GM18505 (cell line): ENCODE measurements around the gene MARK2.

Experiments
- ATAC-seq: cut with Tn5 transposase; IDR thresholded peaks from one replicate; pipeline ENCODE4 v1.9.1; 2021; ENCODE audit not compliant: unreplicated experiment
- POLR2A ChIP-seq: IDR thresholded peaks from 4 replicates; pipeline ENCODE4 v1.6.1; 2011; ENCODE audit warnings: borderline replicate concordance; ENCODE audit not compliant: insufficient read depth, insufficient read length; ENCODE audit errors: extremely low read depth

The MARK2 gene

DNA sequence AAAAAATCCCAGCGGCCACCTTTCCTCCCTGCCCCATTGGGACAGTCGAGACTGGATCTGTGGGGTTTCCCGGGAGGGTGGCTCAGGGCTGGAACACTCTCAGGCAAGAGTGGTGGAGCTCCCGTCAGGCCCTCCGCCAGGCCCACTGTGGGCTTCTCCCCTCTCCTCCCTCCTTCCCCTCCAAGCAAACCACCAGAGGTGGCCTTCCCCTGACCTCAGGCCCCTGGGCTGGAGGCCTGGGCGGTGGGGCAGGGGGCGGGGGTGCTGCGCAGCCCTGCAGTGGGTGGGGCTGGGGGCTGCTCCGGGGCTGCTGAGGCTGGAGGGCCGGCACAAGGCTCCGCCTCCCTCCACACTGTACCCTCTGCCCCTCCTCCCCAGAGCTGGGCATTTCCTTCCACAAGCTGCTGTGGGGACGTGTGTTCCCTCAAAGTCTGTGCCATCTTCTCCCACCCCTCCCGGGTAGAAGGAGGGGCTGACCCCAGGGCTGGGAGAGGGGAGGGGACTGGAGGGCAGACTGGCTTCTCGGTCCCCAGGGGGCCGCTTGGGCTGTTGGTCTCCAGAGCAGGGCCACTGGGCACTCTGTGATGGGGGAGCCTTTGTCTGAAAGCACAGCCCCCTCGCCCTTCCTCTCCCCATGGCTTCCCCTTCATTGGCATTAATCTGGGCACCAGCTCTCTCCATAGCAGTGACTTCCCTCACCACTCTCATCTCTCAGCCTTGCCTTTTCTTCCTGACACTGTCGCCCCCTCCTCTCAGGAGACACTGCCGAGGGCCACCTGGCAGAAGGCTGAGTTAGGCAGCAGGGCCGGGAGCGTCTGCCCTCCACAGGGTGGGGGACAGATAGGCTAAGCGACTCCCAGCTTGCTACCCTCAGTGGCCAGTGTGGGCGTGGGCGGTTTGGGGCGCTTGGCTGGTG, 70.9 kb downstream of the MARK2 start:
- no peak for ATAC-seq

DNA sequence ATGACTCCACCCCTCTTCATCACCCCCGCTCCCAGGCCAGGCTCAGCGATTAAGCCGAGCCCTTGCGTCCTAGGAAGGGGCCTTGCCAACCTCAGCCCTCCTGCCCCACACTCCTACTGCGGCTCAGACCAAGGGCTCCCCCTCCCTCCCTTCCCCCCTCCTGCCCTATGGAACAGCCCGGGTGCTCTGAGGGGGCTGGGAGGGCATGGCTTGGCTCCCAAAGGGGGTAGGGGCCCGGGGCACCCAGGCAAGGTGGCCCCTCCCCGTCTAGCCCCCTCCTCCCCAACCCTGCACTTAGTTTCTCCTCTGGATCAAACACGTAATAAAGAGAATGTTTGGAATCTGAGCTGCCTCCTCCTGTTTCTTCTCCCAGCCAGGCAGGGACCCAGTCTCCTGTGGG, 71.8 kb downstream of the MARK2 start:
- no peak for TF ChIP-seq POLR2A
- no peak for ATAC-seq

More for the DNA sequence above, 70.9 kb downstream of the MARK2 start:
- no peak for TF ChIP-seq POLR2A

DNA sequence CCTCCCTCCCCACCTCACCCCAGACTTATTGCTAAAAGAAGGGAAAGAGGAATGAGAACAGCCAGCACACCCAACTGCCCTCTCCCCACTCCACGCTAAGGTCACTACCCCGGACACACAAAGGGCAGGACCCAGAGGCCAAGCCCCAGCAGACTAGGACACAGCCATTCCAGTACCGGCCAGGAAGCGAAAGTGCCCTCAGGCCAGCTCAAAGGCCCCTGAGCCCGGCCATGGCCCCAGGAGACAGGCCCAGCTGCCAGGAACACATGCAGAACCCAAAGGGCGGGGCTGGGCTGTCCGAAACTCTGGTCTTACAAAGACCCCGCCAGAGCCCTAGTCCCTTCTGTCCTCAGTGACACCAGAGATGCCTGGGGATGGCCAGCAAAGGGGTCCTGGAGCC, 72.5 kb downstream of the MARK2 start:
- TF ChIP-seq POLR2A, result no peak
- no peak for ATAC-seq

DNA sequence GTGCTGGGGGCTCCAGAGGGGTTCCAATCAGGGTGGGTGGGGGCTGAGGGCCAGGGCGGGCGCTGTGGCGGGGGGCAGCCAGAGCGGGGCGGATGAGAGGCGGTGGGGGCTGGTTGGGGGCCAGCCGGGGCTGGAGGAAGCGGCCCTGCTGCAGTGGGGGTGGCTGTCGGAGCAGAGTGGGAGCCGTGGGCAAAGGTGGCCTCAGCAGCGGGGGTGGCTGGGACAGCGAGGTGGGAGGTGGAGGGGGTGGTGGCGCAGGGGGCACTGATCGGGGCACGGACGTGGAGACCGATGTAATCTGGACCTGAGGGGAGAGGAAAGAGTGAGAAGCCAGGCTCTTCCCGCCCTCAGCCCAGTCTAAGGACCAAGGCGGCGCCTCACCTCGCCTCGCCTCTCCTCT, 73.0 kb downstream of the MARK2 start:
- no peak for TF ChIP-seq POLR2A
- no peak for ATAC-seq

DNA sequence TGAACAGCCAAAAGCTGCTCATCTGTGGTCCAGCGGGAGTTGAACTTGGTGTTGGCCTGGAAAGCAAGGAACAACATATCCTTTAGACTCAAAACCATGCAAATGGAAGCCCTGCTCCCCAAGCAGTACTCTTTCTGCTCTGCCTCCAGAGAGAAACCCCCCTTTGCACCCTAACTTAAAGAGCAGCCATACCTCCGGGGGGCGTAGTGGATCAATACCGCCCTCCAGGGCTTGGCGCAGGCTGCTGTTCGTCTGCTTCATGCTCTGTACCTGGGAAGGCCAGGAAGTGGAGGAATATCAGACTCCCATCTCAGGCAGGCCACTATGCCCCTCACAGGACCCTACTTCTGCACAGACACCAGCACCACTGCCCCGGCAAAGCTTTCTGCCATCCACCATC, 73.8 kb downstream of the MARK2 start:
- ATAC-seq, result no peak
- TF ChIP-seq POLR2A, result no peak

DNA sequence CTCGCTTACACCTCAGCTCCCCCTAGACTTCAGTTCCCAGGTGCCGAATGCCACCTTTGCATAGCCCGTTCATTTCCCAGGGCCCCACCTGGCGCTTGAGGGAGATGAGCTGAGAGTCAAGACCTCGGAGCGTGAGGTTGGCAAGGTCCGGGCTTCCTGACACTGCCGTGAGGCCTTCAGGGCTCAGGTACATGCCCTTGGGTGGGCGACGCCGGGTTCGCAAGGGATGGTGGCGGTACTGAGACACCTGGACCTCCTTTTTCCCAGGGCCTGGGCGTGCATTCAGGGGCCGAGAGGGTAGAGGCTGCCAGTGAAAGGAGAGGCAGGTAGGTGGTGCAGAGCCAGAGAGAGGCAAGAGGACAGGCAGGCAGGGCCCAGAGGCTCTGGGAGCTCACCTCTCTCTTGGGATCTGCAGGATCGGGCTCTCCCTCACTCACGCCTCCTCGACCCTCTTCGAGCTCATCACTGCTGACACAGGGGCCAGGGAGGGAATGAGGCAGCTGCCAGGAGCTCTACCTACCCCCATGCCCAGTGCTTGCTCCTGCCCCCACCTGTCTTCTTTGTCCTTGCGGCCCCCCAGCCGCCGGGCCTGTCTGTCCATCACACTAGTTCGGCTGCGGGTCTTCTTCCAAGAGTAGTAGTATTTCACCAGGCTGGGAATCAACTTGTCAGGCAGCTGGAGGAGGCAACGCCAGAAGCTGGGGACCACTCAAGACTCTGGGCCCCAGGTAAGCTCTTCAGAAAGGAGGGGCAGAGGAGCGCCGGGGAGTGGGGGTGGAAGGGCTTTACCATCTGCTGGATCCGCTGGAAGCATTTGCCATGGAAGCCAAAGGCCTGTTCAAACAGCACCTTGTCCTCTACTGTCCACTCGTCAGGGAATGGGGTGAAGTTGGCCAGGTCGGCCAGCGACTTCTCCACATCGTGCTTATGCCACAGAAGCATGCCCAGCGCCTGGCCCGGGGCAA, 75.2 kb downstream of the MARK2 start:
- no peak for ATAC-seq
- no peak for TF ChIP-seq POLR2A

DNA sequence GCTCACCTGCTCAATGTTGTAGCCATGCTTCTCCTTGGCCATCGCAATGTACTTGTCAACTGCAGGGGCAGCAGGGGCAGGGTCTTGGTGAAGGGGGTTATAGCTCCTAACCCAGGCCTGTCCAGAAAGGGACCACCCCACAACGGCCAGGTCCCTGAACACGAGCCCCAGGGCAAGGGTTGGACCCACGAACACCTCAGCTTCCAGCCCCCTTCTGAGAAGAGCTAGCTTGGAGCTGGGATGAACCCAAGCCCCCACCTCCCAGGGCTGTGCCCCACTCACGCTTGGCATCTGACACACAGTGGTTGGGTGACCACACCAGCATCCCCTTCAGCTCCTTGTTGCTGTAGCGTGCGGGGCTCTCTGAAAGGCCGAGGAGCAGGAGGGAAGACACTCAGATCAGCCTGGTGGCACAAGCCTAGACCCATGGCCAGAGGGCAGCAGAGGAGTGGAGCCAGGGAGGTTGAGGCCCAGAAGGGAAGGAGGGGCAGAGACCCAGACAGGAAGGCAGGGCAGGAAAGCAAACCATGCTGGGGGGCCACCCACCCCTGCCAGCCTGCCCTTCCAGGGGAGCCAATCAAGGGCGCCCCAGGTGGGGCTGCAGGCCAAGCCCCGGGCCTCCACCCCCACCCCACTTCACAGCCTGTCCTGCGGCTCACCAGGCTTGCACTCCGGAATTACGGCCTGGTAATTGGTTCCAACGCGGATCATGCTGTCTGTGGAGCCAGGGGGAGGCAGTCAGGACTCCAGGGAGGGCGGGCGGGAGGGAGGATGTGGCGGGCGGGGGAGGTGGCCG, 76.2 kb downstream of the MARK2 start:
- no peak for TF ChIP-seq POLR2A

DNA sequence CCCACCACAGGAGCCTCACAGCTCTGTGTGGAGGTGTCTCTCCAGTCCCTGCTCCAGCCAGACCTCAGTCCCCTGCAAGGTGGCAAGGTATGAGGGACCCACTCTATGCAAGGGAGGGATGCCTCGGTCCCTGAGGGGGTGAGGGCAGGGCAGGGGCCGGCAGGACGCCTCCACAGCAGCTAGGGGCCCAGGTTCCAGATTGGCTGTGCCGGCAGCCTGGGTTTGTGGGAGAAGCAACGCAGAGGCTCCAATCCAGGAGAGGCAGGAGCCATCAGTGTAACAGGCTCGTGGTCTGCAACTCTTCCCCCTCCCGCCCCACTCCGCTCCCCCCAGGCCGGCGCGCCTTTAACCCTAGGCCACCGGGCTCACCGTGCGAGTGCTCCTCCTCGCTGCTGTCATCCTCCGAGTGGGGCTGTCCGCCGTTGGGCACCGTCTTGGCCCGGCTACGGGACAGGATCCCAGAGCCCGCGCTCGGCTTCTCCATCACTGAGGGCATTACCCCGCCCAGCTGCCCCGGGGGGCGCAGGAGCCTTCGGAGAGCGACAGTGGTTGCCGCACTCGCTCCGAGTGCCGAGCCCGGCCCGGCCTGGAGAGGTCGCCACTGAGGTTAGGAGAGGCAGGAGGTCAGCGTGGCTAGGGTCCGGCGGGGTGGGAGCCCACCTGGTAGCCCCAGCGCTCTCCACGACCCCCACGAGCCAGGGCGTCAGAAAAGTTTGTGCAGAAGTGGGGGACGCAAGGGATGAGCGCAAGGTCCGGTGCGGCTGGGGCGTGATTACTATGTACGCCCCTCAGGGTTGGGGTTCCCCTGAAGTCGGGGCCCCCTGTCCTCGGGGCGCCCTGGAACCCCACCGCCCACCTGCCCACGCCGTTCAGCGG, 77.3 kb downstream of the MARK2 start:
- ATAC-seq, result no peak

More for the DNA sequence above, 76.2 kb downstream of the MARK2 start:
- ATAC-seq, result no peak

DNA sequence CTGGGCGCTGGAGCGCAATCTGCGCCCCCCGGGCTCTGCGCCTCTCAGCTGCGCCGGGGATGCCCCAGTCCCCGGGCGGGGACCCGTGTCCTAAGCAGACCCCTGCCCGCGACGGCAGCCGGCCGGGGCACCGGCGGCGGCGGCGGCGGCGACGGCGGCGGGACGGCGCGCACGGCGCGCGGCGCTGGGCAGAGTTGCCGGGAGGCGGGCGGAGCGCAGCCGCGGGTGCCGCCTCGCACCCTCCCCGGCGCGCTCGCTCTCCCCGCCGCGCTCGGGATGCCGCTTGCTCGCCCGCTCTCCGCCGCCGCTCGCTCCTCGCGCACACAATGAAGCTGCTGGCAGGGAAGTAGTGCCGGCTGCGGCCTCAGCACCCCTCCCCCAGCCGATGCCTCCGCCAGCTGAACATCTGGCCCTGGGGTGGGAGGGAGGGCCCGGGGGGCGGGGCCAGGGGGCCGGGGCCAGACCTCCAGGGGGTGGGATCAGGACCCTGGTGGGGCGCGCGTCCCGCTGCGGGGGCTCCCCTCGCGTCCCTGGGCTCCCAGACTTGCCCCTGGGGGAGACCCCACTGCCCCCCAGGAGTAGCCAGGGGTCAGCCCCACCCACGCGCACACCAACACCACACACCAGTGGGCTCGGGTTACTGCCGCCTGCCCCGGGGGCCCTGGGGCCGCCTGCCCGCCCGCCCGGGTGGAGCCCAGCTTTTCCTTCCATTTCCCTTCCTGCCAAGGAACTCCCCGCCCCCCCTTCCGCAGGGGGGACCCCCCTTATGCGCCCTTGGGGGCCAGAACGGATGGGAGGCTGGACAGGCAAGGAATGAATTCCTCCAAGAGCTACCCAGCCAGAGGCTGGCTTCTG, 78.2 kb downstream of the MARK2 start, which contains the start of gene RCOR2:
TSS of gene RCOR2 (minus strand) at position 328 of the 855 bp plus-strand sequence. CDS start 708 bp downstream, outside the sequence.
- ATAC-seq, result no peak

More for the DNA sequence above, 77.3 kb downstream of the MARK2 start:
- TF ChIP-seq POLR2A, result no peak

DNA sequence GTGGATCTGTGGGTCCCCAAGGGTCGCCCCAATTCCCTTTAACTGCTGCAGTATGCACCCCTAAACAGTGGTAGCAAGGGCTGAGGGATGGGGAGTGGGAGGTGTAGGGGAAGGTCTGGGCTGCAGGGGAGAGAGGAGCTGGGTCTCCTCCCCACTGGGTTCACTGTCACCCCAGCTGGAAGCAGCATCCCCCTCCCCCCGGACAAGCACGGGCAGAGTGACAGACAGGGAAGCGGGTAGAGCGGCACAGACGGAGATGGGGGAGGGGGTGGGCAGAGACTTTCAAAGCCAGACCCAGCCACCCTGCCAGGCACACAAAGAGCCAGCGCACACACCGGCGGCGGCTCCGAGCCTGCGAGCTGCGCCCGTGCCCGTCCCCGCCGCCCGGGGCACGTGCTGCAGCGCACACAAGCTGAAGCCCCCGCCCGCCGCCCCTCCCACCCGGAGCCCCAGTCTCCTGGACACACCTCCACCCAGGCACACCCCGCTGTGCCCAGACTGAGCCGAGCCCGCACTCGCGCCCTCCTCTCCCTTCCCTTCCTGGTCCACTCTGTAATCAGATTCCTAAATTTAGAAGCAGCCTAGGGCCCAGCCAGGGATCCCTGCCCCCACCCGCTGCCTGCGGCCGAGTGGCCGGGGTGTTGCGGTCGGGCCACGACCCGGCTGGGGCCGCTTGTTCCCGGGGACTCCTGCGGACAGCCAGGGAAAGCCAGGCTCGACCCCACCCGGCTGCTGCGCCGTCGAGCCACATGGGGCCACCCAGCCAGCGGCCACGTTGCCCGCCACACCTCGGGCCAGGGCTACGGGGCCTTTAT, 79.0 kb downstream of the MARK2 start:
- no peak for TF ChIP-seq POLR2A
- no peak for ATAC-seq

More for the DNA sequence above, 78.2 kb downstream of the MARK2 start, which contains the start of gene RCOR2:
- no peak for TF ChIP-seq POLR2A
